Activated CD4-positive, alpha-beta T cell treated with anti-CD3 and anti-CD28 coated beads for 36 hours (primary cell): ENCODE results near the gene ALDH1B1. TPM values are rescaled to one million over a fixed set of nuclear protein-coding genes. Genes with fewer than 3 reads are reported as not detected.

ENCODE experiments used
- ATAC-seq: fragments of 200-7000 bp; cut with Tn5 transposase; one replicate; pipeline ENCODE4 v1.10.0; 2021; ENCODE audit warnings: mild to moderate bottlenecking, moderate library complexity
- CTCF ChIA-PET: fragments of 350-600 bp; sonication (Branson Sonifier 250); formaldehyde crosslinking; loops from one replicate; lab custom pipeline; 2021; ENCODE audit warnings: antibody characterized with exemption; lab: Charles Lee
- POLR2A ChIA-PET: fragments of 350-600 bp; sonication (Branson Sonifier 250); formaldehyde crosslinking; loops from one replicate; lab custom pipeline; 2021; ENCODE audit warnings: antibody characterized with exemption, inconsistent platforms; lab: Charles Lee
- DNase-seq: peaks from one replicate; pipeline ENCODE4 v3.0.0-alpha.2; 2020
- H3K27ac Mint-ChIP-seq: one replicate; pipeline ENCODE4 v1.8.0; 2021; ENCODE audit warnings: mixed read lengths
- H3K27me3 Mint-ChIP-seq: one replicate; pipeline ENCODE4 v1.8.0; 2021; ENCODE audit warnings: mixed read lengths
- H3K36me3 Mint-ChIP-seq: one replicate; pipeline ENCODE4 v1.8.0; 2021; ENCODE audit warnings: low read depth, mixed read lengths
- H3K4me1 Mint-ChIP-seq: one replicate; pipeline ENCODE4 v1.8.0; 2021; ENCODE audit warnings: mixed read lengths
- H3K4me3 Mint-ChIP-seq: one replicate; pipeline ENCODE4 v1.8.0; 2021; ENCODE audit warnings: mild to moderate bottlenecking, moderate library complexity, mixed read lengths
- H3K9me3 Mint-ChIP-seq: one replicate; pipeline ENCODE4 v1.8.0; 2021; ENCODE audit warnings: low read depth, mixed read lengths
- intact Hi-C, 2 experiments: fragments of 100-400 bp; cut with DNase I in 1 of 2; cut with micrococcal nuclease in 1 of 2; formaldehyde crosslinking; loops; one replicate each; pipeline versions ENCODE4 v1.14.2 to v1.15.1; 2022 to 2024; cut with DNase I, micrococcal nuclease
- total RNA-seq, 2 experiments: library from RNA; stranded (reverse); gene quantifications; one replicate each; pipeline ENCODE4 v1.2.3, GENCODE V29; 2021

The ALDH1B1 gene
- total RNA-seq, 2 experiments from 2014 or later, result 20.3 to 21.8 TPM

DNA sequence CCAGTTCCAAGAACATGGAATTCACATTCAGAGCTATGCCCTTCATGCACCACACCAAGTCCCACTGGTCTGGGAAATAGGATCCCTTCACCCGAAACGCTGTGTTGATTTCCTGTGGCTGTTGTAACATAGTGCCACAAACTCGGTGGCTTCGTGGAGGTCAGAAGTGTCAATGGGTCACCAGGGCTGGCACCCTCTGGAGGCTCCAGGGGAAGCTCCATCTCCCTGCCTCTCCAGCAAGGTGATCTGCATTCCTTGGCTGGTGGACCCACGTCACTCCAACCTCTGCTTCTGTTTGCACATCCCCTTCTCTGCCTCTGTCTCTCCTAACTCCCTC is 28.9 kb upstream of the ALDH1B1 start:
- ATAC-seq (no peak), DNase-seq (no peak)
- no peak overlapping the region for H3K27ac Mint-ChIP-seq
- H3K9me3 Mint-ChIP-seq, result no peaks in the 10 kb centered on the region
- intact Hi-C loops, result loop anchor here (1.0 to 5.0 kb wide), 6 partner anchors 203 to 611 kb away; partner anchors contain the start of gene TRMT10B (in 1 of the 2)
- H3K4me3 Mint-ChIP-seq, result no peak overlapping the region
- ChIA-PET CTCF (interaction anchor here (0.8 to 1.5 kb wide), 3 partner anchors 275 to 452 kb away, joined by 3 to 5 read pairs (median 3); no protein-coding TSS in a partner anchor), POLR2A (no interaction called here)
- H3K36me3 Mint-ChIP-seq, result no peaks in the 10 kb centered on the region
- peaks cover 4% of the 10 kb centered on the region for H3K27me3 Mint-ChIP-seq
- peaks cover 4% of the 10 kb centered on the region for H3K4me1 Mint-ChIP-seq

DNA sequence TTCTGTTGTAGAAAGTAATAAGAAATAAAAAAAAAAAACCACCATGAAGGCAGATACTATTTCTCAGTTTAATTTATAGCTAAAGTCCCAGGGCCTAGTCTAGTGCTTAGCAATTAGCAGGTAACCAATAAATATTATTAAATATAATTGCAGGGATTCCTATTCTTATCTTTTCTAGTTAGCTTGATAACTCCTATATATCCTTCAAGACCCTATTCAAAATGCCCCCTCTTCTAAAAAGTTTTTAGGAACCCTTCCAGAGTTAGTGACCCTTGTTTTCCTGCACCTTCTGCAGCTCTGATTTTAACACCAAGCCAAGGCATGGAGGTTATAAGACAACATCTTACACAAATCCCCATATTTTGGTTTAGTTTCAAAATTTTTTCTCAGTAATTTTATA is 24.6 kb upstream of the ALDH1B1 start:
- Mint-ChIP-seq H3K4me3 (no peak overlapping the region), H3K36me3 (no peaks in the 10 kb centered on the region), H3K27me3 (peaks cover 6% of the 10 kb centered on the region), H3K4me1 (peaks cover 3% of the 10 kb centered on the region), H3K9me3 (no peaks in the 10 kb centered on the region), H3K27ac (no peak overlapping the region)
- intact Hi-C loops, result loop anchor here in 1 of 2 experiments (5.0 kb wide), 1 partner anchor 106 kb away; no protein-coding TSS in a partner anchor
- ChIA-PET POLR2A (no interaction called here), CTCF (no interaction called here)
- DNase-seq, result no peak
- ATAC-seq, result no peak

DNA sequence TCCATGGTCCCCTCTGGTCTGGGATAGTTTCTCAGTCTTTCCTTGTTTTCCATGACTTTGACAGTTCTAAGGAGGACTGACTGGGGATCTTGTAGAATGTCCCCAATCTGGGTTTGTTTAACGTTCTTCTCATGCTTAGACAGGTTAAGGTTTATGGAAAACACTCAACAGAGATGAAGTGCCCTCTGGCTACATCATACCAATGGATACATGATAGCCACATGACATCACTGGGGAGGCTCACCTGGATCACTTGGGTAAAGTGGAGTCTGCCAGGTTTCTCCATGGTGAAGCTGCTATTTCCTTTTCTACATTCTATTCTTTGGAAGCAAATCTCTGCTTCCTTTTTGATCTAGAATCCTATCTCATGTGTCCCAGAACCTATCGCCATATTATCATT is 23.8 kb upstream of the ALDH1B1 start:
- H3K27ac Mint-ChIP-seq, result no peak overlapping the region
- intact Hi-C loops, result loop anchor here in 1 of 2 experiments (5.0 kb wide), 1 partner anchor 106 kb away; no protein-coding TSS in a partner anchor
- no peaks in the 10 kb centered on the region for H3K4me1 Mint-ChIP-seq
- POLR2A ChIA-PET, result no interaction called here
- no peaks in the 10 kb centered on the region for H3K9me3 Mint-ChIP-seq
- no peaks in the 10 kb centered on the region for H3K36me3 Mint-ChIP-seq
- CTCF ChIA-PET, result no interaction called here
- no peak overlapping the region for H3K4me3 Mint-ChIP-seq
- peaks cover 6% of the 10 kb centered on the region for H3K27me3 Mint-ChIP-seq
- no peak for DNase-seq
- ATAC-seq, result no peak

DNA sequence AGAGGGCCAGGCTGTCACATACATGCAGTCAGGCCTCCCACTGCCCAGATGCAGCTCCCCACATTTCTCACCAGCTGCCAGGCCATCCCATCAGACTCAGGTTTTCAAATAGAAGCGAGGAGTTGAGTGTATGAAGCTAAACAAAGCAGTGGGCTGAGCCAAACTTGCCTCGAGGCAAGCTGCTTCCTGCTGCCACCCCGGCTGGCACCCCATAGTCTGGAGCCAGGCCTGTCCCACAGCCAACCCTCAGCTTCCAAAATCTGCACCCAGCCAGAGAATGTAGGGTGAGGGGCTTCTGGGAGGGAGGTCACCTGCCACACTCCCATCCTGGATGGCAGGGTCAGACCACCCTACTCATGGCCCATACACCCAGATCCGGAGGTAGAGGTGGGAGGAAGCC is 22.3 kb upstream of the ALDH1B1 start:
- ChIA-PET POLR2A (no interaction called here), CTCF (no interaction called here)
- H3K27ac Mint-ChIP-seq, result no peak overlapping the region
- H3K9me3 Mint-ChIP-seq, result no peaks in the 10 kb centered on the region
- H3K36me3 Mint-ChIP-seq, result no peaks in the 10 kb centered on the region
- no peak for ATAC-seq
- no peaks in the 10 kb centered on the region for H3K4me1 Mint-ChIP-seq
- no peak overlapping the region for H3K4me3 Mint-ChIP-seq
- H3K27me3 Mint-ChIP-seq, result peaks cover 4% of the 10 kb centered on the region
- intact Hi-C loops, result no loop called here
- DNase-seq, result no peak

DNA sequence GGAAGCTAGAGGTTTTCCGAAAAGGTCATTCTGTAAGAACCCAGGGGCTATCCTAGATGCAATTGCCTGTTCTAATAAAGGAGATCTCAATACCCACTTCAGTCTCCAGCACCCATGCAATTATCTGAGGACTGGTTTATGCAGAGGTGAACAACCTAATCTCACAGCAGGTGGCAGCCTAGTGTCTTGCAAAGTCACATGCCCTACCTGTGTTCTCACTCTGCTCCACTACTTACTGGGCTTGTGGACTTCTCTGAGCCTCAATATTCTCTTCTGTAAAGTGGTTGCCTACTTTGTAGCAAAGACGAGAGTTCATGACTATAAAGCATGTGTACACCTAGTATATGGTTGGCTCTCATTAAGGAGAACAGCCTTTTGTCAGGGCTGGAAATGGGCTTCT is 21.0 kb upstream of the ALDH1B1 start:
- H3K4me3 Mint-ChIP-seq, result no peak overlapping the region
- H3K27ac Mint-ChIP-seq, result no peak overlapping the region
- intact Hi-C loops, result loop anchor here in 1 of 2 experiments (1.0 kb wide), 2 partner anchors 29 to 62 kb away; no protein-coding TSS in a partner anchor
- CTCF ChIA-PET, result no interaction called here
- peak; percentile 47 for DNase-seq
- H3K4me1 Mint-ChIP-seq, result no peaks in the 10 kb centered on the region
- H3K9me3 Mint-ChIP-seq, result no peaks in the 10 kb centered on the region
- POLR2A ChIA-PET, result no interaction called here
- ATAC-seq, result peak; percentile 75
- peaks cover 2% of the 10 kb centered on the region for H3K27me3 Mint-ChIP-seq
- no peaks in the 10 kb centered on the region for H3K36me3 Mint-ChIP-seq

DNA sequence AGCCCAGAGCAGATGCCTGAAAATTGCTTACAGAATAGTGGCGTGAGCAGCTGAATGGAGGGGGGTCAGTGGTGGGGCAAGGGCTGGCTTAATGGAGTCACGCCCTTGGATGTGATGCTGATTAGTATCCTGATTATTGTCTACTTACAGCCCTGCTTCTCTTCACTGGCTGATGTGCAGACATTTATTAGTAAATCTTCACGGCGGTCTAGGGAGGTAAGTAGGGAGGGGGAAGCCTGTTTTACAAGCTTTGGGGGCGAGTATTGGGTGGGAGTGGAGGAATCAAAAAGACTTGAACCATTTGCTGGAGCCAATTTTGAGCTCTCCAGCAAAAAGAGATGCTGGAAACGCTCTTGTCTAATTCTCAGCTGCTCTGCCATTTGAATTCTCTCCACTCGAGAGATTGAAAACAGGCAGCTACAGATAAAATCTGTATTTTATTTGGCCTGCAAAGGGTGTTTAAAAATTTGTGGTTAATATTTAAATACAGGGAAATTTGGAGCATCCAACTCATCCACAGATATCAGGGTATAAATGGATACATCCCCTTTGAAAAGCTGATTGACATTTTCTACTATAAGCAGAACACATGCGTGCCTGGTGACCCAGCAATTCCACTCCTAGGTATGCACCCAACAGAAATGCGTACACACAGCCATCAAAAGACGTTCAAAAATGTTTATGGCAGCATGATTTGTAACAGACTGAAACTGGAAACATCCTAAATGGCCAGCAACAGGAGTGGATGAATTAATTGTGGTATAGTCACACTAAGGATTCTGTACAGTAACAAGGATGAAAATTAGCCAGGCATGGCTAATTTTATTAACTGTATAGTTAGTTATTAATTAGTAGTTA is 19.5 kb upstream of the ALDH1B1 start:
- no peak overlapping the region for H3K27ac Mint-ChIP-seq
- POLR2A ChIA-PET, result no interaction called here
- no peaks in the 10 kb centered on the region for H3K36me3 Mint-ChIP-seq
- H3K27me3 Mint-ChIP-seq, result peaks cover 2% of the 10 kb centered on the region
- no peak for DNase-seq
- no peaks in the 10 kb centered on the region for H3K4me1 Mint-ChIP-seq
- intact Hi-C loops, result no loop called here
- CTCF ChIA-PET, result interaction anchor here (0.8 to 1.0 kb wide), 2 partner anchors 212 to 1761 kb away, joined by 3 read pairs; no protein-coding TSS in a partner anchor
- ATAC-seq, result no peak
- no peaks in the 10 kb centered on the region for H3K9me3 Mint-ChIP-seq
- no peak overlapping the region for H3K4me3 Mint-ChIP-seq

DNA sequence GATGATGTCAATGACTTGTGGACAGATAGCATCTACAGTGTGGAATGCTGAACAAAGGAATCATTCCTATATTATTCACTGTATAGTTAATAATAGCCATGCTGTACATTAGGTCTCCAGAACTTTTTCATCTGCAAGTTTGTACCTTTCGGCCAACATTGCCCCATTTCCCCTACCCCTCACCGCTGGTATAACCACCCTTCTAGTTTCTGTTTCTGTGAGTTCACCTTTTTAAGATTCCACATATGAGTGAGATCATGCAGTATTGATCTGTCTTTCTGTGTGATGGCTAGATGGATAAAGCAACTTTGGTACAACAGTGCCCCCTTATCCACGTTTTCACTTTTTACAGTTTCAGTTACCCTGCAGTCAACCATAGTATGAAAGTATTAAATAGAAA is 18.8 kb upstream of the ALDH1B1 start:
- no peak overlapping the region for H3K4me3 Mint-ChIP-seq
- H3K27me3 Mint-ChIP-seq, result peaks cover 2% of the 10 kb centered on the region
- DNase-seq (no peak), ATAC-seq (no peak)
- H3K36me3 Mint-ChIP-seq, result no peaks in the 10 kb centered on the region
- H3K4me1 Mint-ChIP-seq, result no peaks in the 10 kb centered on the region
- POLR2A ChIA-PET, result no interaction called here
- H3K9me3 Mint-ChIP-seq, result no peaks in the 10 kb centered on the region
- CTCF ChIA-PET, result interaction anchor here (1.0 to 1.5 kb wide), 2 partner anchors 27 to 180 kb away, joined by 3 read pairs; no protein-coding TSS in a partner anchor
- intact Hi-C loops, result no loop called here
- H3K27ac Mint-ChIP-seq, result no peak overlapping the region

DNA sequence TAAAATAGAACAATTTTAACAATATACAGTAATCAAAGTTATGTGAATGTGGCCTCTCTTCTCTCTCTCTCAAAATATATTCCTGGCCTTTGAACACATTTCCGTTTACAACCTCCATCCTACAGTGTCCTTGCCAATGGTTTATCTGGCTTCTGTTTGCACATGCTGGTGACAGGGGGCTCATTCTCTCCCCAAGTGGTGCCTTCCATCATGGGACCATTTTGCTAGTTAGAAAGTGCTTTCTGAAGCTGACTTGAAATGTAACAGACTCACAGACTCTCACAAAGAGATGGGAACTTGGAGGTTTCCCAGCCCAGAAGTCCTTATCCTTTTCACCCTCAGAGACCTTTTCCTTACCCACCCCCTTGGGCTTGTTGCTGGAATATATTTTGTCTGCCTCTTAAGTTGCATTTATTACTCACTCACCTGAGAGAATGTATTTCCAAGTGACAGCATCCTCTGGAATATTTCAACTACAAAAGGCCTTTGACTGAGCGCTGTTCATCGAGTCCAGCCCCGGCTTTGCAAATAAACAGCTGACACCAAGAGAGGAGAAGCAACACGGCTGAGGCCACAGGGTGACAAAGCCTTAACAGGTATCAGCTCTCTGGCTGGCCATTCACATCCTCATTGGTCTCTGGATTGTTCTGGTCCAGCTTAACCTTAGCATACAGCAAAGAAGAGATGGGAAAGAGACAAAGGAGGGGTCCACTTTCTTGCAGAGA is 17.5 kb upstream of the ALDH1B1 start:
- H3K9me3 Mint-ChIP-seq, result no peaks in the 10 kb centered on the region
- POLR2A ChIA-PET, result interaction anchor here (0.7 kb wide), 1 partner anchor 14 kb away, joined by 6 read pairs; no protein-coding TSS in a partner anchor

DNA sequence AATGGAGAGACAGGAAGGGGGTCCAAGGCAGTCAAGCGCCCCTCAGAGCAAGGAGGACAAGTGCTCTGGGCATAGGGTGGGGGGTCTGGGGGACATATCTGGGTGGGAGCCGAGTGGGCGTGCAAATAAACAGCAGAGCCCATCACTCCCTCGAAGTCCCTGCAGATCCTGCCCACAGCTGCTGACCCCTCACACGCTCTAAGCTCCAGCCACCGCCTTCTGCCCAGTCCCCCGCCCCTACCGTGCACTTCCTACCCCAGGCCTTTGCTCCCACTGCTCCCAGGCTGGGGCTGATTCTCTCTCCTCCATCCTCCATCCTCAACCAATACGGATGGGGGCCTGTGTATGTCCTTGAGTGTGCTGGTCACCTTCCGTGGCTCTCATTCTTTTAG is 16.9 kb upstream of the ALDH1B1 start:
- POLR2A ChIA-PET, result interaction anchor here (0.7 kb wide), 1 partner anchor 13 kb away, joined by 6 read pairs; no protein-coding TSS in a partner anchor
- H3K4me3 Mint-ChIP-seq, result no peak overlapping the region
- no peaks in the 10 kb centered on the region for H3K9me3 Mint-ChIP-seq
- ATAC-seq (no peak), DNase-seq (no peak)
- no peaks in the 10 kb centered on the region for H3K36me3 Mint-ChIP-seq
- peaks cover 2% of the 10 kb centered on the region for H3K27me3 Mint-ChIP-seq
- H3K4me1 Mint-ChIP-seq, result no peaks in the 10 kb centered on the region
- H3K27ac Mint-ChIP-seq, result no peak overlapping the region
- CTCF ChIA-PET, result no interaction called here
- intact Hi-C loops, result no loop called here

More for the DNA sequence above, 17.5 kb upstream of the ALDH1B1 start:
- intact Hi-C loops, result no loop called here
- Mint-ChIP-seq H3K4me3 (no peak overlapping the region), H3K27ac (no peak overlapping the region), H3K4me1 (no peaks in the 10 kb centered on the region), H3K36me3 (no peaks in the 10 kb centered on the region), H3K27me3 (peaks cover 2% of the 10 kb centered on the region)
- ATAC-seq (no peak), DNase-seq (no peak)
- CTCF ChIA-PET, result interaction anchor here (0.7 to 1.5 kb wide), 3 partner anchors 26 to 179 kb away, joined by 3 read pairs; no protein-coding TSS in a partner anchor

DNA sequence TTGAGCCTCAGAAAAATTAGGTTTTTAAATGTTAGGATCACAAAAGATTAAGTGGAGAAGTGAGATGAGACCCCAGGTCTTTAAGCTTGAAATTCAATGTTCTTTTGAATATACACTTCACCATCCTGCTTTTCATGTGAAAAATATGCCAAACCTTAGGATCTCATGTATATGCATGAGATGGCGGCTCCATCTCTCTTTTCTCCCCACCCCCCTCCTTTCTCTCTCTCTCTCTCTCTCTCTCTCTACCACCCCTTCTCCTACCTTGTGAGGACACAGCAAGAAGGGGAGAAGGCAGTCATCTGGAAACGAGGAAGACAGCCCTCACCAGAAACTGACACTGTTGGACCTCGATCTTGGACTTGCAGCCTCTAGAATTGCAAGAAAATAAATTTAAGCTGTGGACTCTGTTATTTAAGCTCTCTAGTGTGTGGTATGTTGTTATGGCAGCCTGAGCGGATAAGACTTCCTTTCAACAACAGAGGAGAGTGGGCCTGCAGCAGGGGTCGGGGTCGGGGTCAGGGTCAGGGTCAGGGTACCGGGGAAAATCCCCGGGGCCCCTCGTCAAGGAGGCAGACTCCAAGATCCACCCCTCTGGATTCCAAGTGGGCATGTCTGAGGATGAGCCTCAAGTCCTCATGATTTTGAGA is 16.4 kb upstream of the ALDH1B1 start:
- Mint-ChIP-seq H3K27me3 (peaks cover 2% of the 10 kb centered on the region), H3K27ac (no peak overlapping the region), H3K4me1 (no peaks in the 10 kb centered on the region), H3K9me3 (no peaks in the 10 kb centered on the region), H3K36me3 (no peaks in the 10 kb centered on the region), H3K4me3 (no peak overlapping the region)
- ATAC-seq (no peak), DNase-seq (no peak)
- intact Hi-C loops, result no loop called here
- ChIA-PET POLR2A (no interaction called here), CTCF (interaction anchor here (0.8 kb wide), 1 partner anchor 421 kb away, joined by 3 read pairs; no protein-coding TSS in a partner anchor)
